Hepatocyte (in vitro differentiated cells): ENCODE measurements around the gene CCNB1IP1.

Experiments used
- CTCF ChIP-seq: fragments of 200-600 bp; sonication (generic); IDR thresholded peaks from 2 replicates; pipeline ENCODE4 v1.5.1; 2016; ENCODE audit warnings: antibody characterized with exemption, mild to moderate bottlenecking; ENCODE audit not compliant: poor library complexity
- EZH2phosphoT487 ChIP-seq: fragments of 200-600 bp; sonication (generic); IDR thresholded peaks from one replicate; pipeline ENCODE4 v1.6.1; 2018; ENCODE audit warnings: antibody characterized with exemption, mild to moderate bottlenecking, low read depth, moderate library complexity; ENCODE audit not compliant: unreplicated experiment, severe bottlenecking

- TF ChIP-seq CTCF (no peak), EZH2phosphoT487 (no peak)
Measured at GRCh38 chr14:20382526-20382925, 49.4 kb upstream of the CCNB1IP1 start.
